ENCODE measurements around the gene SOX6. TPM values are rescaled to one million over a fixed set of nuclear protein-coding genes. Genes with fewer than 3 reads are reported as not detected.
"Not testable (repeated sequence)": the region's sequence is repeated elsewhere in the genome, so short reads cannot be mapped to it uniquely, and the experiment has no call there.

Gene SOX6
- total RNA-seq, 4 donors from 2014 or later = 25.3 to 42.3 (median 37.4) TPM

DNA sequence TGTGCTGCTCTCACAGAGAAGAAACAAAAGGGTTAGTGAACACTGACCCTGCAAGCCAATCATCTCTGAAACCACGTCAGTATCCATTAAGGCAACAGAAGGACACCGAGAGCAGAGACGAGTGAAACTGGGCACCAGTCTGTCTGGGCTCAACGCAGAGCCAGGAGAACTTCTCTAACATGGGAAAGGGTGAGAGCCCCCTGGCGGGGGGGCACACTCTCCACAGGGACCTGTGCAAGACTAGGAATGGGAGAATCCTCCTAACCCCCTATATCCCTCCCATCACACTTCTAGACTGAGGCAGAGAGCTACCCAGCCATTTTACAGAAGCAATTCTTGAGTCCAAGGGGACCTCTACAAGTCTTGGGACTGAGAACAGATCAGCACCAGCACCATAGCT, 285.8 kb downstream of the SOX6 start:
- intact Hi-C loops (cut with DNase I; ENCODE audit: low total_unique reads) = no loop called here
- Histone ChIP-seq H3K36me3 (no peaks in the 10 kb centered on the region), H3K4me1 (no peaks in the 10 kb centered on the region), H3K4me3 (no peak overlapping the region), H3K27me3 (no peaks in the 10 kb centered on the region), H3K9me3 (no peaks in the 10 kb centered on the region), H3K27ac (no peak overlapping the region)
- ATAC-seq (no peak), DNase-seq (no peak)
- TF ChIP-seq POLR2A (IDR thresholded peaks at IDR 0.05) = no peak
- TF ChIP-seq CTCF (IDR thresholded peaks at IDR 0.05 in 4 of 5, conservative IDR thresholded peaks at IDR 0.05 in 1 of 5) = no peak
- in situ Hi-C loops (cut with MboI; ENCODE audit: low sequenced_read_pairs in 4 of 4) = no loop called here

- H3K36me3 ChIP-seq; H3K4me3 ChIP-seq; H3K9me3 ChIP-seq; intact Hi-C loops (cut with DNase I; ENCODE audit: low total_unique reads); in situ Hi-C loops (cut with MboI; ENCODE audit: low sequenced_read_pairs in 4 of 4); ATAC-seq; H3K27ac ChIP-seq; H3K4me1 ChIP-seq; DNase-seq; H3K27me3 ChIP-seq: not testable (repeated sequence)
These were observed 289.1 kb downstream of the SOX6 start for GRCh38 chr11:16067268-16067667.

DNA sequence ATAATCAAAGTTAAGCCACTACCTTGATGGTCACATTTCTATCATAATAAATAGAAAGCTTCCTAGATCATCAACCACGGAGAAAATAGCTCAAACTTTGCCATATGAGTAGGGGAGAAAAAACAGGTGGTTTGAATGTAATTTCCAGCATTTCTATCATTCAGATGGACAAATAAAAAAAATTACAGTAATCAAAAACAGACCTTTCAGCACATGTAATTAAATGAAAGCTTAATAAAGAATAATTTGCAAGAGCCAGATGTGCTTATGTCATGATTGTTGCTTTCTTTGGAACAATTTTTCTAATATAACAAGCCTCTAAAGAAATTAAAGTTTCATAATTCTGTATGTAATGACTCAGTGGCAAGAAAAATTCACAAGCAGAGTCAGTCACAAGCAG, 297.0 kb downstream of the SOX6 start:
- Histone ChIP-seq H3K27ac (no peak overlapping the region), H3K27me3 (no peaks in the 10 kb centered on the region), H3K9me3 (peaks cover 0 to 3% (median 0%) of the 10 kb centered on the region in 3 donors), H3K36me3 (no peaks in the 10 kb centered on the region), H3K4me1 (peaks cover 8 to 12% of the 10 kb centered on the region in 2 donors), H3K4me3 (no peak overlapping the region)
- intact Hi-C loops (cut with DNase I; ENCODE audit: low total_unique reads) (no loop called here), in situ Hi-C loops (cut with MboI; ENCODE audit: low sequenced_read_pairs in 4 of 4) (no loop called here)
- TF ChIP-seq POLR2A (IDR thresholded peaks at IDR 0.05) (no peak), CTCF (IDR thresholded peaks at IDR 0.05 in 4 of 5, conservative IDR thresholded peaks at IDR 0.05 in 1 of 5) (no peak)
- ATAC-seq (no peak), DNase-seq (no peak)

- Histone ChIP-seq H3K27me3 (no peaks in the 10 kb centered on the region), H3K27ac (no peak overlapping the region), H3K4me3 (no peak overlapping the region), H3K4me1 (peaks cover 8 to 12% of the 10 kb centered on the region in 2 donors), H3K36me3 (no peaks in the 10 kb centered on the region), H3K9me3 (peaks cover 0 to 3% (median 0%) of the 10 kb centered on the region in 3 donors)
- in situ Hi-C loops (cut with MboI; ENCODE audit: low sequenced_read_pairs in 4 of 4) (no loop called here), intact Hi-C loops (cut with DNase I; ENCODE audit: low total_unique reads) (no loop called here)
- TF ChIP-seq CTCF (IDR thresholded peaks at IDR 0.05 in 4 of 5, conservative IDR thresholded peaks at IDR 0.05 in 1 of 5) (no peak), POLR2A (IDR thresholded peaks at IDR 0.05) (no peak)
- DNase-seq (no peak), ATAC-seq (no peak)
These were observed 297.7 kb downstream of the SOX6 start for GRCh38 chr11:16058671-16059070.

- H3K4me3 ChIP-seq = no peak overlapping the region
- no peak overlapping the region for H3K27ac ChIP-seq
- no peaks in the 10 kb centered on the region for H3K4me1 ChIP-seq
- peaks cover 0 to 9% of the 10 kb centered on the region in 2 donors for H3K36me3 ChIP-seq
- H3K9me3 ChIP-seq = no peaks in the 10 kb centered on the region
- intact Hi-C loops (cut with DNase I; ENCODE audit: low total_unique reads) = no loop called here
- DNase-seq = no peak
- H3K27me3 ChIP-seq = no peaks in the 10 kb centered on the region
- ATAC-seq = no peak
- no peak for TF ChIP-seq CTCF (IDR thresholded peaks at IDR 0.05 in 4 of 5, conservative IDR thresholded peaks at IDR 0.05 in 1 of 5)
- TF ChIP-seq POLR2A (IDR thresholded peaks at IDR 0.05) = no peak
- in situ Hi-C loops (cut with MboI; ENCODE audit: low sequenced_read_pairs in 4 of 4) = no loop called here
These were observed 303.6 kb downstream of the SOX6 start for GRCh38 chr11:16052750-16053149.
